T-helper 9 cell (primary cell): Measurements from ENCODE around the gene JAZF1.
"Not testable (repeated sequence)": the region's sequence is repeated elsewhere in the genome, so short reads cannot be mapped to it uniquely, and the experiment has no call there.

Source experiments
- DNase-seq: peaks from one replicate; pipeline ENCODE4 v3.0.0-alpha.2; 2020

The JAZF1 gene

GRCh38 chr7:27933671-27934565 lies 246.7 kb downstream of the JAZF1 start:
- DNase-seq: no peak

- no peak for DNase-seq
Measured at GRCh38 chr7:27930910-27931476, 249.6 kb downstream of the JAZF1 start.

- no peak for DNase-seq
Measured at GRCh38 chr7:27929127-27929526, 251.5 kb downstream of the JAZF1 start.

DNA sequence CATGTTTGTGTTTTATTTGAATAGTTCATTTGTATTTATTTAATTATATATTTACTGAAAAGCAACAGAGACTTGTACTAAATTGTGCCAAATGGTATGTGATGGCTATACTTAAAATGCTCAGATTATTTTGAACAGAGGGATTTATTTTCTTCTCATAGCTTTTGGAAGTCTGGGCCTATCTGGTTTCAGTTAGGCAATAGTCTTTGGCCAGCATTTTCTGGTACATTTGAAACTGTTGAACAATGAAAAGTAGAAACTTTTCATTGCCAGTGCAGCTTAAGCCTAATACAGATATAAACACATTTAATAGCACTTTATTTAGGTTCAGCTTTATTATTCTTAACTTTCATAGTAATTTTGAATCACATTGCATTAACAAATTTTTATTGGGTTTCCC lies 252.6 kb downstream of the JAZF1 start:
- DNase-seq: no peak

- no peak for DNase-seq
Measured at GRCh38 chr7:27925573-27926201, 254.9 kb downstream of the JAZF1 start.

- no peak for DNase-seq
Measured at GRCh38 chr7:27923642-27923980, 257.0 kb downstream of the JAZF1 start.

- no peak for DNase-seq
Measured at GRCh38 chr7:27922907-27923641, 257.5 kb downstream of the JAZF1 start.

GRCh38 chr7:27922389-27922788 lies 258.2 kb downstream of the JAZF1 start:
- DNase-seq: not testable (repeated sequence)

DNA sequence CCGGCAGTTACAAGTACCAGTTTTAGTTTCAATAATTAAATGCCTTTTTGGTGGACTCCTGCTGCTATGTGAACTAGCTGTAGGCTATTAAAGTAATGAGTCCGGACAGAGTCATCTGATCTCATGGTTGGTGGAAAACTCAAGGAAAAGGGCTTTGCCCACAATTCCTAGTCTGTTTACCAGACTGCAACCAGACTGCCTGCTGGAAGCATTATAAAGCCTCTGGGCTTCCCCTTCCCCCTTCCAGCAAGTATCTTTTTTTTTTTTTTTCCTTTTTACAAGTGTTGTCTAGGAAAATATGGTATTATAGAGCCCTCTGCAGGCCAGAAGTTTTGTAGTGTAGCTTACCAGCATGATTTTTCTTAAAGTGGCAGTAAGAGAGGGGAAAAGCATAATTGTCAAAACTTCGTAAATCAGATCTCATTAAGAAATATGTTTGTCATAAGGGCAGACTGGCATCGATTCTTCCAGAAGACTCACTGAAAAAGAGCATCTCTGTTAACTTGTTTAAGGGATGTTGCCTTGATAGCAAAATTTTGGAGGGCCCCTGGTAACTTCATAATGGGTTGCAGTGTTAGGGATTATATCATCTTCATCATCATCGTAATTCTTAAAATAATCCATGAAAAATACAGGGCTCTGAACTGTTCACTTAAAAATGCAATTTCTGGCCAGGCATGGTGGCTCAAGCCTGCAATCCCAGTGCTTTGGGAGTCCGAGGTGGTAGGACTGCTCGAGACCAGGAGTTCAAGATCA lies 259.3 kb downstream of the JAZF1 start:
- no peak for DNase-seq

DNA sequence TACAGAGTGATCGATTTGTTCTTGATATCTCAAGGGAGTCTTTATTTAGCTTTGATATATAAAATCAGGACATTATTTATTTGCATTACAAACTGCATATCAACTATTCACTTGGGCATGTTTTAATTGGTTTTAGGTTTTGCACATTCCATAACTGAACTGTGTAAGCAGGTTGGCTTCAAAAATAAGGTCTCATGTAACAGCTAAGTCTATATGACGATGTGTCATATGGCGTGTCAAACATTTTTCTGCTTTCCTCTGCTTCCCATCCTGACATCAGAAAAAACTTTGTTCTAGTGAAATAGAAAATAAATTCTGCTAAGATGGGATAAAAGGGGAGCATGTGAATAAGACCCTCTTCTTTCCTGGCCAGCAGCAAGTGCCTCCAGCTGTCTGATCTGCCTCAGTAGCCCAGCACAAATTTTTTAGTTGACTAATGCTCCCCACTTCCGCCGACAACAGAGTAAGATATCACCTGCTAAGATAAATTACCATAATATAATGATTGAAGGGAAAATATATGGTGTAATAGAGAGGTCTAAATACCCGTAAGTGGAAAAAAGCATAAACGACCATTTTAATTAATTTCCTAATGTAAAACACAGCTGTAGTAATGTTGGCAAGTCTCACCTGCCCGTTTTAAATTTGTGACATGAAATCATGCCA lies 260.2 kb downstream of the JAZF1 start:
- no peak for DNase-seq

GRCh38 chr7:27918503-27918902 lies 262.1 kb downstream of the JAZF1 start:
- DNase-seq: no peak

GRCh38 chr7:27917774-27918314 lies 262.8 kb downstream of the JAZF1 start:
- DNase-seq: no peak

DNA sequence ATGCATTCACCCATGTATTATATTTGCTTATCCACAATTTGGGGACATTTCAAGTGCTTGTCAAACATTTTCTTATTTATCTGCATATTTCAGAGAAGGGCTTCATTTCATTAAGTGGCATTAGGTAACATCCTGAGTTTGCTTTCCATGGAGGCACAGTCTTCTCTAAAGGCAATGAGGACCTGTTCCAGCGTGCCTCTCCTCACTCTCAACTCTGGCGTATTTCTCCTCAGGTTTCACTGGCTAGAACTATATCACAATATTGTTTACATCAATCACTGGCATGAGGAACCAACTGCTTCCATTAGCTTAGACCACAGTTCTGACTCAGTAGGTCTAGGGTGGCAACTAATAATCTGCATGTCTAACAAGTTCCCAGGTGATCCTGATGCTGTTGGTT lies 263.5 kb downstream of the JAZF1 start:
- no peak for DNase-seq

DNA sequence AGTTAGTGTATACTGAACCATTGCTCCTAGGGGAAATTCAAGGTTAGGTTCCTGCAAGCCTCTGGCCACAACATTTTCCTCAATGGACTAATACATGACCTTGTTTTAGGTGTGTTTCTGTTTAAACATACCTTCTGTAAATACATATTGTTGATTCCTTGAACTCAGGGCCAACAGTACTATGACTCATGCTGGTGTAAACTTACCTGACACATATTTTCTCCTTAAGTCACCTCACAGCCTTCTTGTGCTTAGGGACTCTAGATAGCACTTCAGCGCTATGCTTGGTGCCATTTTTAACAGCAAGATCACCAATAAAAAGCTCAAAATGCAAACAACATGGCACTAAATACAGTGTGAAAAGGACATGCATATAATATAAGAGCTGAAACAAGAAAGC lies 264.2 kb downstream of the JAZF1 start:
- no peak for DNase-seq

DNA sequence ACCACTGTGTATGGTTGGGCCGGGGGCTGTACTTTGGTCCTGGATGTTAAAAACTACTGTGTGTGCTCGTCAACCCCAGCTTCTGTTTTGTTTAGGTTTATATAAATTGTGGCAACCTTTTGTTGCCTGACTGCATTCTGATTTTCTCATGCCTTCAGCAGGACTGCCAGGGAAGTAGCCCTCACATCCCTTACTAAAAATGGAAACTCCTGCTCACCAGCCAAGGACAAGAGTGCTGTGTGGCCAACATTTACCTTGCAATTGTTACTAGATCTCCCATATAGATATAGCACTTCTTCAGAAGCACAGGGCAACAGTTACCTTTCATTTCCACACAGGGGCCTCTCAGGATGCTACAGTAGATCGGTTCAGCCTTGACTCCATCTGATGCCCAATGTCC lies 266.2 kb downstream of the JAZF1 start:
- DNase-seq: no peak

GRCh38 chr7:27912751-27913150 lies 267.8 kb downstream of the JAZF1 start:
- no peak for DNase-seq

- DNase-seq: no peak
Measured at GRCh38 chr7:27911920-27912319, 268.7 kb downstream of the JAZF1 start.

- DNase-seq: no peak
Measured at GRCh38 chr7:27910326-27910725, 270.3 kb downstream of the JAZF1 start.

DNA sequence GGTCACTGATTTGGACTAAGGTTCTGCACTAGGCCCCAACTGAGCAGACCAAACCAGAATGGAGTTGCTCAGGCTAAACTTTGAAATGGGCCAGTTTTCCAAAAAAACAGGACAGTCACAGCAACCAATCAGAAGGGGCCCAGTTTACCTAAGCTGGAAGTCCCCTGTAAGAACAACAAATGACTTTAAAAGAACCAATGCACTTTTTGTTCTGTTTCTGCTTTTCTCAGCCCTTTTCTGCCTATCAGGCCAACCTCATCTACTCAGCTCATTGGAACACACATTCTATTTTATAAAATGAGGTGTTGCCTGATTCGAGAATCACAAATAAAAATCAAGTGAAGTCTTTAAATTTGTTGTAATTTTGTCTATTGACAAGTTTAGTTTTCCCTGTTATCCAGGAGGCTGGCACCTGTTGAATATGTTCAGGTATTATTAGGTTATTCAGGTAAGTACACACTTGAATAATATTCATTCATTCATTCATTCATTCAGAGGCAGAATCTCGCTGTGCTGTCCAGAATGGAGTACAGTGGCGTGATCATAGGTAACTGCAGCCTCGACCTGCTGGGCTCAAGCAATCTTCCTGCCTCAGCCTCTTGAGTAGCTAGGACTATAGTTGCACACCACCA lies 271.9 kb downstream of the JAZF1 start:
- no peak for DNase-seq

DNA sequence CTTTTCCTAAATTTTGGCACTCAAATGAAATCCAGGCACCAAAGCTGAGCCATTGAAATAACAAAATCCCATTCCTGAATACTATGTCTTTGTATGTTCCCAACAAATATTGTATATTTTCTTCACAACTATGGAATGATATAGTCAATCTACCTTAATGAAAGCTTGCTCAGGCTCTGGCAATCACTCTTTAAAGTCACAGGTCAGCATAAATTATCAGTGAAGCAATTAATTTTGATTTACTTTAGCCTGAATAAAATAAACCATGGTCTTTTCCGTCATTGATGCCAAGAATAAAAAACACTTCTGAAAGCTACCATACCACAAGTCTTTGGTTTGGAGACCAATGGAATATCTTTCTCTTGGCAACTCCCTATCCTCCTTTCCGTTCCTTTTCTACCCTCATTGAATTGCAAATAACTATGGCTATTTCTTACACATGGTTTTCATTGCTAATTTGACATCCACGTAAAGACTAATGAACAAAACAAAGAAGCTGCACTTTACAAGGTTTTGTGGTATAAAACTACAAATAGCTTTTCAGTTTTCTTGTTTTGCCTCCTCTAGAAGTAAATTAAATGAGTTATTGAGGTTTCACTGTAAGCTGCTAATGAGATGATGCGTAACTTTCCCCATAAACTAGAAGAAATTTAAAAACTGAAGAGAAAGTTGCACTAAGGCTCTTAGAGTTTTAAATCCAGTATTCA lies 274.1 kb downstream of the JAZF1 start:
- no peak for DNase-seq

GRCh38 chr7:27905951-27906350 lies 274.6 kb downstream of the JAZF1 start:
- no peak for DNase-seq
